Neural crest cell (in vitro differentiated cells): ENCODE data around the gene F13A1. TPM values are rescaled to one million over a fixed set of nuclear protein-coding genes. Genes with fewer than 3 reads are reported as not detected.

Experiments used
- DNase-seq: peaks from one replicate; pipeline ENCODE4 v3.0.0; 2021; ENCODE audit warnings: low read depth, mixed read lengths, low spot score
- H3K27ac Mint-ChIP-seq: one replicate; pipeline ENCODE4 v1.8.0; 2021; ENCODE audit warnings: mild to moderate bottlenecking, mixed read lengths; ENCODE audit not compliant: unreplicated experiment
- H3K27me3 Mint-ChIP-seq: 2 replicates; pipeline ENCODE4 v1.8.0; 2021; ENCODE audit warnings: low read depth, mild to moderate bottlenecking, mixed read lengths
- H3K36me3 Mint-ChIP-seq: 2 replicates; pipeline ENCODE4 v1.8.0; 2021; ENCODE audit warnings: low read depth, mild to moderate bottlenecking, mixed read lengths
- H3K4me1 Mint-ChIP-seq: 2 replicates; pipeline ENCODE4 v1.8.0; 2021; ENCODE audit warnings: mixed read lengths
- H3K4me3 Mint-ChIP-seq: one replicate; pipeline ENCODE4 v1.8.0; 2021; ENCODE audit warnings: mild to moderate bottlenecking, mixed read lengths
- H3K9me3 Mint-ChIP-seq: 2 replicates; pipeline ENCODE4 v1.8.0; 2021; ENCODE audit warnings: mixed read lengths
- CTCF ChIP-seq: fragments of 200-600 bp; sonication (generic); conservative IDR thresholded peaks from 2 replicates; pipeline ENCODE4 v1.5.0; 2021; ENCODE audit warnings: antibody characterized with exemption, mild to moderate bottlenecking
- total RNA-seq: library from RNA; stranded (reverse); gene quantifications from 2 replicates; pipeline ENCODE4 v1.2.1, GENCODE V29; 2021

Gene F13A1
- total RNA-seq, 1 donor from 2014 or later = 0.70 TPM

DNA sequence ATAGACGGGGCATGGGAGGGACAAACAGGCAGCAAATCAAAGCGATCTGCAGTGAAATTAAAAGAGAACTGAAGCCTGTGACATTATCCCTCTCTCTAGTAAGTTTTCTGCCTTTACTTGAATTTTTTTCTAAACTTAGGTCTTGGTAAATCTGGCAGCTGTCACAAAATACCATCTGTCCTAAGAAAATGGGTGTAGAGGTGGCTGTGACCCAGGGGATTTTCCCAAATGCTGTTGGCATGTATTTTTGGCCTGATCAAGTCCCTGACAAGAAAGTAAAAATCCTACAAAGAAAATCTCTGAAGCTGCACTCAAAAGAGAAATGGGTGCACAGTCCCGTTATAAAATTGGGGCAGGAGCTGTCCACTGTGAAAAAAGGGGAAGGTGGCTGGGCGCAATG is 30.2 kb upstream of the F13A1 start:
- Mint-ChIP-seq H3K27me3 (peaks cover 9% of the 10 kb centered on the region), H3K9me3 (no peaks in the 10 kb centered on the region), H3K4me1 (no peaks in the 10 kb centered on the region), H3K36me3 (no peaks in the 10 kb centered on the region), H3K4me3 (no peak overlapping the region), H3K27ac (no peak overlapping the region)
- TF ChIP-seq CTCF = no peak
- DNase-seq = no peak

- Mint-ChIP-seq H3K27ac (no peak overlapping the region), H3K4me1 (no peaks in the 10 kb centered on the region), H3K27me3 (peaks cover 9% of the 10 kb centered on the region), H3K36me3 (no peaks in the 10 kb centered on the region), H3K4me3 (no peak overlapping the region), H3K9me3 (no peaks in the 10 kb centered on the region)
- no peak for DNase-seq
- TF ChIP-seq CTCF = no peak
Measured at GRCh38 chr6:6348256-6348655, 27.8 kb upstream of the F13A1 start.

GRCh38 chr6:6346427-6347023 is 26.1 kb upstream of the F13A1 start:
- Mint-ChIP-seq H3K9me3 (no peaks in the 10 kb centered on the region), H3K27ac (no peak overlapping the region), H3K4me1 (no peaks in the 10 kb centered on the region), H3K27me3 (peaks cover 10% of the 10 kb centered on the region), H3K36me3 (no peaks in the 10 kb centered on the region), H3K4me3 (no peak overlapping the region)
- no peak for DNase-seq
- TF ChIP-seq CTCF = no peak

DNA sequence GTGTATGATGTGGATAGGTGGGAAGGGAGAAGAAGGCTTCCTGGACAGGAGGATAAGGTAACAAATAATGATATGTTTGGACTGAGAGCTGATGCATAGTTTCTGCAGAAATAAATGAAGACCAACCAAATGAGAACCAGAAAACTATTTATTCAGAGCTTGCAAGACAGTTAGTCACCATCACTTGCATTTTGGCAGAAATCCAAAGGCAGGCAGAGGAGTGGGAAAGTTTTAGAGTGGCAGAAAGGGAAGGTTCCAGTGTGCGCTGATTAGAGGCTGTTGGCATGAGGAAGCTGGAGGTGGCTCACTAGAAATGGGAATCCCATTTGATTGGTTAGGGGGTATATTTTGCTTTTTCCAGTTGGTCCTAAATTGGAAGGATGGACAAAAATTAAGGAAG is 13.0 kb upstream of the F13A1 start:
- Mint-ChIP-seq H3K4me1 (peaks cover 21% of the 10 kb centered on the region), H3K4me3 (no peak overlapping the region), H3K9me3 (no peaks in the 10 kb centered on the region), H3K27me3 (no peaks in the 10 kb centered on the region), H3K36me3 (no peaks in the 10 kb centered on the region), H3K27ac (no peak overlapping the region)
- no peak for TF ChIP-seq CTCF
- DNase-seq = no peak

- H3K4me1 Mint-ChIP-seq = peaks cover 21% of the 10 kb centered on the region
- H3K27me3 Mint-ChIP-seq = no peaks in the 10 kb centered on the region
- H3K36me3 Mint-ChIP-seq = no peaks in the 10 kb centered on the region
- H3K4me3 Mint-ChIP-seq = no peak overlapping the region
- no peak overlapping the region for H3K27ac Mint-ChIP-seq
- H3K9me3 Mint-ChIP-seq = no peaks in the 10 kb centered on the region
- TF ChIP-seq CTCF = no peak
- DNase-seq = no peak
Measured at GRCh38 chr6:6332811-6333244, 12.4 kb upstream of the F13A1 start.
